SKM-1 treated with dmso at 0.1 percent for 144 hours (cell line): ENCODE data around the gene HS6ST1.

Experiments
- DNase-seq: peaks from one replicate; lab custom pipeline; 2025; ENCODE audit not compliant: unreplicated experiment; lab: John Stamatoyannopoulos, UW

Gene HS6ST1

GRCh38 chr2:128300151-128301020 lies 18.3 kb downstream of the HS6ST1 start:
- DNase-seq, result no peak

GRCh38 chr2:128299628-128300027 lies 19.0 kb downstream of the HS6ST1 start:
- DNase-seq, result no peak

DNA sequence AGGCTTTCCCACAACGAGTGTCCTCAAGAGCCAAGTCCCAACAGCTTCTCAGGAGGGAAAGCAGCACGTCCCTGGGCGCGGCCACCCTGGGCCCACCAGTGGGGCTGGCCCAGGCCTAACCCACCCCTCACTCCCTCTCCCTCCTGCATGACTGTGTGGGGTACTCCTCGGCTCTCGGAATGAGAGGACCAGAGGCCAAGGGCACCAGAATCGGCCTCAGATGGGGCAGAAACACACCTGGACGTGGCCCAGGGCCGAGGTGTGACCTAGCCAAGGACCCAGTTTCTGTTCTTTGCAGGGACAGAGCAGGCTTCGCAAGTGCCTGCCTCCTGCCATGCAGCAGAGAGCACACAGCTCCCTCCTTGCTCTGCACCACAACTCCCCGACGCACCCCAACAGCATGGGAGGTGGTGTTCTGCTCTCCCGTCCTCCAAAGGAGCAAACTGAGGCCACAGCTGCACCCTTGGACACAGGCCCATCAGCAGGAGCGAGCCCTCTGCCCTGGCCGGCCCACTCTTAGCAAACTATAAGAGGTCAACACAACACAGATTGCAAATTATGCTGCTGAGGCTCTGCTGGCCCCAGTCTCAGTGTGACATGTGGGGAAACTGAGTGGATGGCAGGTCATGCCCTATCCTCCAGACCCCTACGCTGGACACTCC lies 19.7 kb downstream of the HS6ST1 start:
- DNase-seq, result no peak

- DNase-seq, result no peak
Observed at GRCh38 chr2:128298286-128298685, 20.4 kb downstream of the HS6ST1 start.

DNA sequence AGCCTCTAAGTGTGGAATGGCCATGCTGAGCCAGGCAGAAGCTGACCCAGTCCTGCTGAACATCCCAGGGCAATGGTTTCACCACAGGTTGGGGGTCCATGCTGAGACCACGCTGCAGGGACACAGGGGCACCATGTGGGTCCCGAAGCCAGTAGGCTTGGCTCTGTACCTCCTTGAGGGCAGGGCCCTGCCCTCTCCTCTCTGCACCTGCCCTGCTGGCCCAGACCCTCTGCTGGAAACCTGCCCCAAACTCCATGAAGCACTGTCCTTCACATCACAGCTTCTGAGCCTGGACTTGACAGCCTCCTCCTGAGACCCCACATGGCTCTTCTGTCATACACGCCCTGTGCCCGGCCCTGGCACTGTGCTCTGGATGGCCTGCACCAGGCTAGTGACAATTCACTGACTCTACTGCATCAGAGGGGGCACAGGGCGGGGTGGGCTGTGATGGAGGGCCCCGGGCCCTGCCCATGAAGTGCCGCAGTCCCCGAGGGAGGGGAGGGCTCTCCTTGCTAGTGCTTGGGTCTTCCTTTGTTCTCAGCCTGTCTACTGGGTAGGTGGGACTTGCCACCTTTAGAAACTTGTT lies 24.7 kb downstream of the HS6ST1 start:
- no peak for DNase-seq

DNA sequence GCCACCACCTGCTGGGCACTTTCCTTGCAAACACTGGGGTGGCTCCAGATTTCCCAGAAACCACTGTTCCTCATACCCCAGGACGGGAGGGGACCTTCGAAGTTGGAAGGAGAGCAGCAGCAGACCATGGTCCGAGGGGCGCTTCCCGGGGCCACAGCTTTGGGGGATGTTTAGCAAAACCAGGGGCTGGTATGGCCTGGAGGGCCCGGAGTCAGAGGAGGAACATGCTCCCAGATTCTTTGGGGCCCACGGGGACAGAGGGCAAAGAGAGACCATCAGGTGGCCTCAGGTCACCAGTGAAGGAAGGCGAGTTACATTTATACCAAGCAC lies 25.3 kb downstream of the HS6ST1 start:
- no peak for DNase-seq

GRCh38 chr2:128292599-128293425 lies 25.9 kb downstream of the HS6ST1 start:
- DNase-seq, result no peak

DNA sequence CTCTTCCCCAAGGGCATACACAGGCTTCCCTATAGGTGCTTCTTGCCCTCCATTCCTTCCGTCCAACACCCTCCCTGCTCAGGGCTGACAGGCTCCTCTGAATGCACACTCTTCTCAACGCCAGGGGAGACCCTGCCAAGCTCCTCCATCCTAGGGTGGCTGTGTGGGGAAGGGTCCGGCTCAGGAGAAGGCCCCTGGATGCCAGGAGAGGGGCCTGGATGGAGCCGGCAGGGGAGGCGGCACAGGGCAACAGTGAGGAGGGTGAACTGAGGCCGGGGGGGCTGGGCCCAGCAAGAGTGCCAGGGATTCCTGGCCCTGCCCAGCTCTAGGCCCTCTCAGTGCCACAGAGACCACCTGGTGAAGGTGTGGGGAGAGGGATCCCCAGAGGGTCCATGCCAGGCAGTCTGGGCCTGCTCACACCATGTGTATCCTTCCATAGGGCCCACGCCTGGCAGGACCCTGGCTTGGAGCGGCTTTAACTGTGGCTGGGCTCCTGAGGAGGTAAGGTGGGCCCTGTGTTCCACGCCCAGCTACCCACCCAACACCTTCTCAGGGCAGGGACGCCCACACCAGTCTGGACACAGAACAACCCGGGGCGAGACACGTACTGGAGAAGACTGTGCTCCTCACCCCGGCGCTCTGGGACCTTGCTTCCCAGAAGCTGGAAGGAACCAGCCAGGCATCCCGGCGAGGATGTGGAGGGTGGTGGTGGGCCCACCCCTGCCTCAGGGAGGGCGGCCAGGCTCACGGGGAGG lies 26.6 kb downstream of the HS6ST1 start:
- no peak for DNase-seq

GRCh38 chr2:128291161-128291843 lies 27.4 kb downstream of the HS6ST1 start:
- no peak for DNase-seq

DNA sequence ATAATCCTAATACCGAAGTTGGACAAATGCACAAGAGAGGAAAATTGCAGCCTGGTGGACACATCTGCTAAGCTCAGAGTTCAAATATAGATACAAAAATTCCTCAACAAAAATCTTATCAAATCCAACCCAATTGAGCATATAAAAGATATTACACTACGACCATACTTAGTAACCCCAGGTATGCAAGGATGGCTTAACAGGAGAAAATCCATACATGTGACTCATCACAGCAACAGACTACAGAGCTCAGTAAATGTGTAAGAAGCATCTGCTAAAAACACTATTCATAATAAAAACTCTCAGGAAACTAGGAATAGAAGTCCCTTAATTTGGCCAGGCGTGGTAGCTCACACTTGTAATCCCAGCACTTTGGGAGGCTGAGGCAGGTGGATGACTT lies 28.3 kb downstream of the HS6ST1 start:
- no peak for DNase-seq

- no peak for DNase-seq
Observed at GRCh38 chr2:128289439-128289838, 29.2 kb downstream of the HS6ST1 start.

GRCh38 chr2:128288781-128289180 lies 29.9 kb downstream of the HS6ST1 start:
- DNase-seq, result no peak

GRCh38 chr2:128287780-128288735 lies 30.6 kb downstream of the HS6ST1 start:
- no peak for DNase-seq

GRCh38 chr2:128286905-128287779 lies 31.5 kb downstream of the HS6ST1 start:
- DNase-seq, result no peak

GRCh38 chr2:128286011-128286721 lies 32.5 kb downstream of the HS6ST1 start:
- no peak for DNase-seq

GRCh38 chr2:128285329-128285931 lies 33.2 kb downstream of the HS6ST1 start:
- DNase-seq, result no peak

- DNase-seq, result no peak
Observed at GRCh38 chr2:128284841-128285240, 33.8 kb downstream of the HS6ST1 start.
